GM12801 (cell line): Measurements from ENCODE around the gene REM2.

Source experiments
- CTCF ChIP-seq: IDR thresholded peaks from one replicate; pipeline ENCODE4 v1.5.1; 2011; ENCODE audit warnings: control low read depth; ENCODE audit not compliant: insufficient read length; ENCODE audit errors: extremely low read depth

The REM2 gene

DNA sequence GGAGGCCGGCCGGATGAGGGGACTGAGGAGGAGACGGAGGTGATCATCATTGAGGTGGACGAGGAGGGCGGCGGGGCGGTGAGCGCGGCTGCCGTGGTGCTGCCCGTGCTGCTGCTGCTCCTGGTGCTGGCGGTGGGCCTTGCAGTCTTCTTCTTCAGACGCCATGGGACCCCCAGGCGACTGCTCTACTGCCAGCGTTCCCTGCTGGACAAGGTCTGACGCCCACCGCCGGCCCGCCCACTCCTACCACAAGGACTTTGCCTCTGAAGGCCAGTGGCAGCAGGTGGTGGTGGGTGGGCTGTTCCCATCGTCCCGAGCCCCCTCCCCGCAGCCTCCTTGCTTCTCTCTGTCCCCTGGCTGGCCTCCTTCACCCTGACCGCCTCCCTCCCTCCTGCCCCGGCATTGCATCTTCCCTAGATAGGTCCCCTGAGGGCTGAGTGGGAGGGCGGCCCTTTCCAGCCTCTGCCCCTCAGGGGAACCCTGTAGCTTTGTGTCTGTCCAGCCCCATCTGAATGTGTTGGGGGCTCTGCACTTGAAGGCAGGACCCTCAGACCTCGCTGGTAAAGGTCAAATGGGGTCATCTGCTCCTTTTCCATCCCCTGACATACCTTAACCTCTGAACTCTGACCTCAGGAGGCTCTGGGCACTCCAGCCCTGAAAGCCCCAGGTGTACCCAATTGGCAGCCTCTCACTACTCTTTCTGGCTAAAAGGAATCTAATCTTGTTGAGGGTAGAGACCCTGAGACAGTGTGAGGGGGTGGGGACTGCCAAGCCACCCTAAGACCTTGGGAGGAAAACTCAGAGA lies 37.0 kb upstream of the REM2 start:
- TF ChIP-seq CTCF, result no peak

DNA sequence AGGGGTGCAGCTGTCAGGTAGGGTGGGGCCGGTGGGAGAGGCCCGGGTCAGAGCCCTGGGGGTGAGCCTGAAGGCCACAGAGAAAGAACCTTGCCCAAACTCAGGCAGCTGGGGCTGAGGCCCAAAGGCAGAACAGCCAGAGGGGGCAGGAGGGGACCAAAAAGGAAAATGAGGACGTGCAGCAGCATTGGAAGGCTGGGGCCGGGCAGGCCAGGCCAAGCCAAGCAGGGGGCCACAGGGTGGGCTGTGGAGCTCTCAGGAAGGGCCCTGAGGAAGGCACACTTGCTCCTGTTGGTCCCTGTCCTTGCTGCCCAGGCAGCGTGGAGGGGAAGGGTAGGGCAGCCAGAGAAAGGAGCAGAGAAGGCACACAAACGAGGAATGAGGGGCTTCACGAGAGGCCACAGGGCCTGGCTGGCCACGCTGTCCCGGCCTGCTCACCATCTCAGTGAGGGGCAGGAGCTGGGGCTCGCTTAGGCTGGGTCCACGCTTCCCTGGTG lies 36.2 kb upstream of the REM2 start:
- TF ChIP-seq CTCF, result no peak

GRCh38 chr14:22847661-22848341 lies 35.2 kb upstream of the REM2 start:
- TF ChIP-seq CTCF, result no peak

- no peak for TF ChIP-seq CTCF
These were observed 34.5 kb upstream of the REM2 start for GRCh38 chr14:22848351-22849164.

DNA sequence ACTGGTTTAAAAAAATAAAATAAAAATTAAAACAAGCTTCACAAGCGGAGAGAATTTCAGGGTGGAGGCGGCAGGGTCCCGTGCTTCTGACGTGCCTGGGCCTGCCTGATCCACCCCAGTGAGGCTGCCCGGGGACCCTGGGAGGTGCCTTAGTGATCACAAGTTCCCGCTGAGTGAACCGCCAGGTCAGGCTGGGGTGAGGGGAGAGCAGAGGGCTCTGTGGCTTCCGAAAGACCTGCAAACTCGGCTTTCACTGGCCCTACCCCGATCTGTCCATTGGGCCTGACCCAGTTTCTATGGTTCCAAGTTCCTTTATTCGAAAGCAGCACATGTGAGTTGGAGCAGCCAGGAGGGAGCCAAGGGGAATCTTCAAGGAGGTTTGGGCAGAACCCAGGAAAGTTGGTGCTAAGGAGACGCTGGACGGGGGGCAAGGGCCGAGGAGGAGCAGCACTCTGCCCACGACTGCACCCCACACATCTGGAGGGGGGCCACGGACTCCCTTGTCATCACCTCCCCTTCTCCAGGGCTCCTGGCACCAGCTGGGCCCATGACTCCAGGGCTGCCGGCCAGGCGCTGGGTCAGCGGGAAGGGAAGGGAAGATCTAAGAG lies 33.7 kb upstream of the REM2 start:
- TF ChIP-seq CTCF, result no peak

- TF ChIP-seq CTCF, result no peak
These were observed 31.9 kb upstream of the REM2 start for GRCh38 chr14:22850944-22851764.
